ENCODE results near the gene HSPA12B. TPM values are rescaled to one million over a fixed set of nuclear protein-coding genes. Genes with fewer than 3 reads are reported as not detected.

The HSPA12B gene
- total RNA-seq, 1 experiment from 2014 or later = 2.7 TPM

- no peak overlapping the region for H3K18ac ChIP-seq (ENCODE audit: insufficient read length, low read depth, low read length)
- no peak overlapping the region for H3K23ac ChIP-seq (ENCODE audit: insufficient read length, low read depth, low read length)
- H2BK15ac ChIP-seq (ENCODE audit: low read depth, low read length) = no peak overlapping the region
- H4K8ac ChIP-seq (replicated peaks; ENCODE audit: insufficient read length, low read depth, low read length) = no peak overlapping the region
- no peaks in the 10 kb centered on the region for H3K27me3 ChIP-seq (ENCODE audit: insufficient read depth, low read length)
- H4K5ac ChIP-seq (ENCODE audit: insufficient read length, low read depth, low read length) = no peak overlapping the region
- no peaks in the 10 kb centered on the region for H3K9me3 ChIP-seq (ENCODE audit: control insufficient read depth, low read depth, low read length)
- no peak overlapping the region for H2BK20ac ChIP-seq (ENCODE audit: low read depth, low read length, poor library complexity, severe bottlenecking)
- no peak overlapping the region for H2AK5ac ChIP-seq (ENCODE audit: insufficient read length, low read length)
- H3K9ac ChIP-seq (ENCODE audit: extremely low read depth, insufficient read length, low read length) = no peak overlapping the region
- H3K27me3 Mint-ChIP-seq (ENCODE audit: low read depth) = no peaks in the 10 kb centered on the region; the same call in none of the 2 replicates
- no peak overlapping the region for H2BK5ac ChIP-seq (ENCODE audit: insufficient read length, low read length)
- H3K9me3 Mint-ChIP-seq = no peaks in the 10 kb centered on the region
- H4K91ac ChIP-seq (ENCODE audit: insufficient read length, low read depth, low read length) = no peak overlapping the region
- DNase-seq = no peak
- no peaks in the 10 kb centered on the region for H3K23me2 ChIP-seq (ENCODE audit: insufficient read length, low read depth, low read length, poor library complexity, severe bottlenecking)
- H3K4me1 Mint-ChIP-seq = no peaks in the 10 kb centered on the region
- H2AFZ ChIP-seq (ENCODE audit: low read length) = no peak overlapping the region
- no peak overlapping the region for H3K4me2 ChIP-seq (ENCODE audit: insufficient read depth, insufficient read length, low read length)
- no peak overlapping the region for H2BK12ac ChIP-seq (ENCODE audit: insufficient read length, low read depth, low read length)
- H3T11ph ChIP-seq (ENCODE audit: low read length) = no peak overlapping the region
- no peak overlapping the region for H2BK120ac ChIP-seq (ENCODE audit: low read depth, low read length, poor library complexity, severe bottlenecking)
- no peak overlapping the region for H3K27ac Mint-ChIP-seq
- H4K20me1 ChIP-seq (ENCODE audit: control insufficient read depth, insufficient read depth, insufficient read length) = no peaks in the 10 kb centered on the region
- H3K36me3 Mint-ChIP-seq (ENCODE audit: insufficient read depth in 1 of 3, low read depth in 3 of 3) = no peaks in the 10 kb centered on the region; a peak in 1 of 7 replicates
- no peak for TF ChIP-seq CTCF (conservative IDR thresholded peaks at IDR 0.05)
- H3K27ac ChIP-seq (ENCODE audit: insufficient read length, low read depth, low read length) = no peak overlapping the region
- no peak overlapping the region for H3K4me3 Mint-ChIP-seq
- no peaks in the 10 kb centered on the region for H3K79me1 ChIP-seq (ENCODE audit: insufficient read depth, low read depth, low read length, poor library complexity, severe bottlenecking)
- WGBS (ENCODE audit: extremely low coverage, insufficient read length, low lambda C conversion rate) = no CpG with 5 or more reads among the region's 3 CpGs
- H3K79me2 ChIP-seq (ENCODE audit: insufficient read depth, low read length) = no peaks in the 10 kb centered on the region
- no peak overlapping the region for H3K14ac ChIP-seq (ENCODE audit: insufficient read depth, low read length)
- H3K4me1 ChIP-seq (ENCODE audit: insufficient read depth, low read length) = no peaks in the 10 kb centered on the region
- no peak overlapping the region for H3K4ac ChIP-seq (ENCODE audit: low read depth, low read length)
- no peak overlapping the region for H3K56ac ChIP-seq (ENCODE audit: insufficient read length, low read depth, low read length)
These were observed 25.0 kb upstream of the HSPA12B start for GRCh38 chr20:3707508-3707899.

Data from H9 (cell line).